ENCODE data around the gene COL1A1. TPM values are rescaled to one million over a fixed set of nuclear protein-coding genes. Genes with fewer than 3 reads are reported as not detected.

The COL1A1 gene
- total and polyA plus RNA-seq, 2 experiments from 2014 or later = 1,063 to 6,071 TPM

- Histone ChIP-seq H3K4me1 (ENCODE audit: insufficient read depth) (no peaks in the 10 kb centered on the region), H3K9me2 (replicated peaks; ENCODE audit: insufficient read depth) (no peaks in the 10 kb centered on the region), H3K79me2 (no peaks in the 10 kb centered on the region), H3K27me3 (no peaks in the 10 kb centered on the region), H2AFZ (no peak overlapping the region), H3K9me3 (ENCODE audit: low read depth) (no peaks in the 10 kb centered on the region), H3K4me3 (no peak overlapping the region), H3K36me3 (replicated peaks; ENCODE audit: insufficient read depth, low read depth) (no peaks in the 10 kb centered on the region), H3K4me2 (no peak overlapping the region), H4K20me1 (ENCODE audit: insufficient read depth, poor library complexity, severe bottlenecking) (peaks cover 50% of the 10 kb centered on the region), H3K27ac (peak overlapping the region; percentile 67)
- DNase-seq (ENCODE audit: low spot score) = no peak
- WGBS (ENCODE audit: low lambda C conversion rate, missing lambda C conversion rate) = 94% methylated on average over 21 of the region's 24 CpGs
- no peak for TF ChIP-seq CTCF (IDR thresholded peaks at IDR 0.05; ENCODE audit: poor library complexity)
- no peak for TF ChIP-seq EZH2phosphoT487 (IDR thresholded peaks at IDR 0.05; ENCODE audit: low read depth, severe bottlenecking, unreplicated experiment)
- no peak for TF ChIP-seq EZH2 (IDR thresholded peaks at IDR 0.05; ENCODE audit: borderline replicate concordance)
Observed at GRCh38 chr17:50186661-50187393, 14.6 kb downstream of the COL1A1 start.

DNA sequence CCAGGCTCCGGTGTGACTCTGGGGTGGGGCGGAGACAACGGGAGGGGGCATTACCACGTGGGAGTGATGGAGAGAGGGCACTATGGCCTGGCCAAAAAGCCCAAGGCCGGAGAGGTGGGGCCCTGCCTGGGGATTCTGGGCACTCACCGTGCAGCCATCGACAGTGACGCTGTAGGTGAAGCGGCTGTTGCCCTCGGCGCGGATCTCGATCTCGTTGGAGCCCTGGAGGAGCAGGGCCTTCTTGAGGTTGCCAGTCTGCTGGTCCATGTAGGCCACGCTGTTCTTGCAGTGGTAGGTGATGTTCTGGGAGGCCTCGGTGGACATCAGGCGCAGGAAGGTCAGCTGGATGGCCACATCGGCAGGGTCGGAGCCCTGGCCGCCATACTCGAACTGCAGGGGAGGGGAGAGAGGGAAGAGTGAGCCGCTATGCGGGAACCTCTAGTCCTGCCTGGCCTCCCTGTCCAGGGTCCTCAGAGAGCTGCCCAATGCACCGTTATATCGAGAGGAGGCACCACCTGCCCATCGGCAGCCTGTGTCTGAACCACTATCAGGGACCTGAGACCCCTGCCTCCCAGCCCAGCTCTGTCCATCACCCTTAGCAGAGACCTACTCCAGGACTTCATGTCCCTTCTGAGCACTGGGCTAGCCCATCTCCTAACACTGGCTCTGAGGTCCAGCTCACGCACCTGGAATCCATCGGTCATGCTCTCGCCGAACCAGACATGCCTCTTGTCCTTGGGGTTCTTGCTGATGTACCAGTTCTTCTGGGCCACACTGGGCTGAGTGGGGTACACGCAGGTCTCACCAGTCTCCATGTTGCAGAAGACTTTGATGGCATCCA lies 15.6 kb downstream of the COL1A1 start:
- H3K27ac ChIP-seq = peak overlapping the region; percentile 12
- no peaks in the 10 kb centered on the region for H3K27me3 ChIP-seq
- H3K9me2 ChIP-seq (replicated peaks; ENCODE audit: insufficient read depth) = no peaks in the 10 kb centered on the region
- no peaks in the 10 kb centered on the region for H3K4me1 ChIP-seq (ENCODE audit: insufficient read depth)
- TF ChIP-seq CTCF (IDR thresholded peaks at IDR 0.05; ENCODE audit: poor library complexity) = no peak
- no peak for TF ChIP-seq EZH2phosphoT487 (IDR thresholded peaks at IDR 0.05; ENCODE audit: low read depth, severe bottlenecking, unreplicated experiment)
- H3K4me3 ChIP-seq = no peak overlapping the region
- H4K20me1 ChIP-seq (ENCODE audit: insufficient read depth, poor library complexity, severe bottlenecking) = peaks cover 40% of the 10 kb centered on the region
- WGBS (ENCODE audit: low lambda C conversion rate, missing lambda C conversion rate) = 91% methylated on average over 28 of the region's 31 CpGs
- no peaks in the 10 kb centered on the region for H3K9me3 ChIP-seq (ENCODE audit: low read depth)
- H3K36me3 ChIP-seq (replicated peaks; ENCODE audit: insufficient read depth, low read depth) = no peaks in the 10 kb centered on the region
- no peak for DNase-seq (ENCODE audit: low spot score)
- H3K79me2 ChIP-seq = no peaks in the 10 kb centered on the region
- H2AFZ ChIP-seq = no peak overlapping the region
- H3K4me2 ChIP-seq = no peak overlapping the region

GRCh38 chr17:50184611-50185398 lies 16.6 kb downstream of the COL1A1 start:
- Histone ChIP-seq H3K79me2 (no peaks in the 10 kb centered on the region), H3K27ac (peak overlapping the region; percentile 63)

More at GRCh38 chr17:50184611-50185398, 16.6 kb downstream of the COL1A1 start:
- Histone ChIP-seq H2AFZ (no peak overlapping the region), H4K20me1 (ENCODE audit: insufficient read depth, poor library complexity, severe bottlenecking) (peaks cover 32% of the 10 kb centered on the region), H3K27me3 (no peaks in the 10 kb centered on the region), H3K4me3 (no peak overlapping the region), H3K36me3 (replicated peaks; ENCODE audit: insufficient read depth, low read depth) (no peaks in the 10 kb centered on the region), H3K4me1 (ENCODE audit: insufficient read depth) (no peaks in the 10 kb centered on the region), H3K4me2 (no peak overlapping the region), H3K9me2 (replicated peaks; ENCODE audit: insufficient read depth) (no peaks in the 10 kb centered on the region), H3K9me3 (ENCODE audit: low read depth) (no peaks in the 10 kb centered on the region)
- 73% methylated on average over 19 of the region's 19 CpGs for WGBS (ENCODE audit: low lambda C conversion rate, missing lambda C conversion rate)
- DNase-seq (ENCODE audit: low spot score) = no peak
- no peak for TF ChIP-seq EZH2phosphoT487 (IDR thresholded peaks at IDR 0.05; ENCODE audit: low read depth, severe bottlenecking, unreplicated experiment)

Measured in hepatocyte (in vitro differentiated cells).